ENCODE data around the gene PRDM15. TPM values are rescaled to one million over a fixed set of nuclear protein-coding genes. Genes with fewer than 3 reads are reported as not detected.

Gene PRDM15, protein sequence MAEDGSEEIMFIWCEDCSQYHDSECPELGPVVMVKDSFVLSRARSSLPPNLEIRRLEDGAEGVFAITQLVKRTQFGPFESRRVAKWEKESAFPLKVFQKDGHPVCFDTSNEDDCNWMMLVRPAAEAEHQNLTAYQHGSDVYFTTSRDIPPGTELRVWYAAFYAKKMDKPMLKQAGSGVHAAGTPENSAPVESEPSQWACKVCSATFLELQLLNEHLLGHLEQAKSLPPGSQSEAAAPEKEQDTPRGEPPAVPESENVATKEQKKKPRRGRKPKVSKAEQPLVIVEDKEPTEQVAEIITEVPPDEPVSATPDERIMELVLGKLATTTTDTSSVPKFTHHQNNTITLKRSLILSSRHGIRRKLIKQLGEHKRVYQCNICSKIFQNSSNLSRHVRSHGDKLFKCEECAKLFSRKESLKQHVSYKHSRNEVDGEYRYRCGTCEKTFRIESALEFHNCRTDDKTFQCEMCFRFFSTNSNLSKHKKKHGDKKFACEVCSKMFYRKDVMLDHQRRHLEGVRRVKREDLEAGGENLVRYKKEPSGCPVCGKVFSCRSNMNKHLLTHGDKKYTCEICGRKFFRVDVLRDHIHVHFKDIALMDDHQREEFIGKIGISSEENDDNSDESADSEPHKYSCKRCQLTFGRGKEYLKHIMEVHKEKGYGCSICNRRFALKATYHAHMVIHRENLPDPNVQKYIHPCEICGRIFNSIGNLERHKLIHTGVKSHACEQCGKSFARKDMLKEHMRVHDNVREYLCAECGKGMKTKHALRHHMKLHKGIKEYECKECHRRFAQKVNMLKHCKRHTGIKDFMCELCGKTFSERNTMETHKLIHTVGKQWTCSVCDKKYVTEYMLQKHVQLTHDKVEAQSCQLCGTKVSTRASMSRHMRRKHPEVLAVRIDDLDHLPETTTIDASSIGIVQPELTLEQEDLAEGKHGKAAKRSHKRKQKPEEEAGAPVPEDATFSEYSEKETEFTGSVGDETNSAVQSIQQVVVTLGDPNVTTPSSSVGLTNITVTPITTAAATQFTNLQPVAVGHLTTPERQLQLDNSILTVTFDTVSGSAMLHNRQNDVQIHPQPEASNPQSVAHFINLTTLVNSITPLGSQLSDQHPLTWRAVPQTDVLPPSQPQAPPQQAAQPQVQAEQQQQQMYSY
- total RNA-seq (2014; rRNA removed; shearing (Covaris generic)) = 2.8 and 5.4 TPM in 2 replicates

DNA sequence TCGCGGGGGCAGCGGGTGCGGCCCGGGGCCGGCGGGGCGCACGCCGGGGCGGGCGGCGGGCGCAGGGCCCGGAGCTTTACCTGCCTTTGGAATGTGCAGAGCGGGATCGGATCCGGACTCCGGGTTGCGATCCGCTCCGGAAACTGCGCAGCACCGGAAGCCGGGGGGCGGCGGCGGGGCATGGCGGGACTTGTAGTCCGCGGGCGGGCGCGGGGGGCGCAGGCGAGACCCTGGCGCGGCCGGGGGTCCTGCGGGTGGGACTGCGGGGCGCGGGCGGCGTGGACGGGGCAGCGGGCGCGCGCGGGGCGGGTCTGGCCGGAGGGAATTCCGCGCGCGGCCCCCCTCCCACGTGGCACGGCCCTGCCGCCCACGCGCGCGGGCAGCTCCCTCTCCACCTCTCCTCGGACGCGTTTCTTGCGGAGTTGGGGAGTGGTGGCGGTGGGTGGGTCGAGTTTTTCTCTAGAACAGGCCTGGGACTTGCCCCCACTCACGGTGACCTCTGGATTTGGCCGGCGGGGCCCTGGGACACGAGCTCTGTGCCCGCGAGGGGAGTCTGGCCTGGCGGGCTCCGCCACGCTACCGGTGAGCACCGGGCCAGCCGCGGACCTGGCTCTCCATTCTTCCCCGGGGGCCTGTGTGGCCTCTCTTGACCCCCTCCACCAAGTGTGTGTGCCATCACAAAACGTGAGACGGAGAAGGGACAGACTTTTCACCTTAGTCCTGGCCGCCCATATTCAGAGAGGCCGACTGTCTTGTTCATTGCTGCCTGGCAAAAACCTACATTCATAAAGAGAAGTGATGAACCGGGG is at the start of gene PRDM15:
TSS of gene PRDM15 (minus strand) at position 155 of the 809 bp plus-strand sequence. CDS start 18,981 bp downstream, outside the sequence.
- peak; percentile 65 for DNase-seq (ENCODE audit: low spot score)
- in situ Hi-C loops (cut with HindIII; ENCODE audit: low sequenced_read_pairs) = no loop called here

GRCh38 chr21:41928621-41929220 is 49.6 kb upstream of the PRDM15 start:
- DNase-seq (ENCODE audit: low spot score) = no peak
- in situ Hi-C loops (cut with HindIII; ENCODE audit: low sequenced_read_pairs) = no loop called here

DNA sequence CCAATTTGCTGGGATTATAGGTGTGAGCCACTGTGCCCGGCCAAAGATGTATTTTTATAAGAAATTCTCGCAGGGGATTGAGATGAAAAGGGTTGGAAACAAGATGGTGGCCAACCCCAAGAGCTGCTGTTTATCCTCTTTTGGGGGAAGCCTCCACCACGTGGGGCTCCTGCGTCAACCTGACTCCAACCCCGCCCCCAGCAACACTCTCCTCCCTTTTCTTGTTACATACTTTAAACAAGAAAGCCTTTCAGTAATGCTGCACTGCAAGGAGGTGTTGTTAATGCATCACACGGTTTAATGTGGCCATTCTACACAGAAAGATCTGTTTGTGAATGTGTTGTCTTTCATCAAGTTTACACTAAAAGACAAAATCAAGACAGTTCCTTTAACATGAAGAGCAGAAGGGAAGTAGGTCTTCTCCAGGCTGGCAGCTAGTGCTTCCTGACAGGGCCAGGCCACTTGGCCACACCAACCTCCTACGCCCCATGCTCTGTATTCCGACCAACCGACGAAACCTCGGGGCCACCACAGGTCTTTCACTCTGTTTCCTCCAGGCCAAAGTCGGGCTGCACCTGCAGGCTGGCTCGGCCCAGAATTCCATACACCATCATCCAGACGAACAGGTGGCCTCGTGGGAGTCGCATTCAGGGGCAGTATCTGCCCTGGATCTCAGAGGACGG is 48.7 kb upstream of the PRDM15 start:
- DNase-seq (ENCODE audit: low spot score) = no peak
- in situ Hi-C loops (cut with HindIII; ENCODE audit: low sequenced_read_pairs) = no loop called here

- no peak for DNase-seq (ENCODE audit: low spot score)
- in situ Hi-C loops (cut with HindIII; ENCODE audit: low sequenced_read_pairs) = no loop called here
Measured at GRCh38 chr21:41926807-41927171, 47.6 kb upstream of the PRDM15 start.

GRCh38 chr21:41926117-41926806 is 47.1 kb upstream of the PRDM15 start:
- DNase-seq (ENCODE audit: low spot score) = peak; percentile 4
- in situ Hi-C loops (cut with HindIII; ENCODE audit: low sequenced_read_pairs) = no loop called here

- in situ Hi-C loops (cut with HindIII; ENCODE audit: low sequenced_read_pairs) = no loop called here
- DNase-seq (ENCODE audit: low spot score) = no peak
Measured at GRCh38 chr21:41925767-41926116, 46.6 kb upstream of the PRDM15 start.

DNA sequence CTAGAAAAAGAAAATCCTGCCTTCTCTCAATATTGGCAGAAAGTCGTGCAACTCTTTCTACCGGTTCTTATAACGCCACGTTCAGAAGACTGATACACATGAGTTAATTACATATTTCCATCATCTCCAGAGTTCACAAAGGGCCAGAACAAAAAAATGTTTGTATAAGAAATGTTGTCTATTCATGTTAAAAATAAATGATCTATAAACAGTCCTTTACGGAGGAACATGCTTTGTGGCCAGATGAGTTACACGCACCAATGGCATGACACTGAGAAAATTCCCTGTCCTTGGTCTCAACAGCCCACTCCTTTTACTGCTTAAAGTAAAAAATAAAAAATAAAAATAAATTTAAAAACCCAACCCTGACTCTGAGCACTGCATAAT is 45.2 kb upstream of the PRDM15 start:
- no peak for DNase-seq (ENCODE audit: low spot score)
- in situ Hi-C loops (cut with HindIII; ENCODE audit: low sequenced_read_pairs) = no loop called here

GRCh38 chr21:41923631-41924367 is 44.7 kb upstream of the PRDM15 start:
- DNase-seq (ENCODE audit: low spot score) = no peak
- in situ Hi-C loops (cut with HindIII; ENCODE audit: low sequenced_read_pairs) = no loop called here

- no peak for DNase-seq (ENCODE audit: low spot score)
- in situ Hi-C loops (cut with HindIII; ENCODE audit: low sequenced_read_pairs) = no loop called here
Measured at GRCh38 chr21:41923186-41923585, 44.0 kb upstream of the PRDM15 start.

GRCh38 chr21:41921021-41921420 is 41.9 kb upstream of the PRDM15 start:
- in situ Hi-C loops (cut with HindIII; ENCODE audit: low sequenced_read_pairs) = no loop called here
- no peak for DNase-seq (ENCODE audit: low spot score)

- in situ Hi-C loops (cut with HindIII; ENCODE audit: low sequenced_read_pairs) = no loop called here
- no peak for DNase-seq (ENCODE audit: low spot score)
Measured at GRCh38 chr21:41920476-41920875, 41.3 kb upstream of the PRDM15 start.

GRCh38 chr21:41919666-41920398 is 40.7 kb upstream of the PRDM15 start:
- in situ Hi-C loops (cut with HindIII; ENCODE audit: low sequenced_read_pairs) = no loop called here

GRCh38 chr21:41918561-41919358 is 39.6 kb upstream of the PRDM15 start:
- DNase-seq (ENCODE audit: low spot score) = no peak
- in situ Hi-C loops (cut with HindIII; ENCODE audit: low sequenced_read_pairs) = no loop called here

More at GRCh38 chr21:41919666-41920398, 40.7 kb upstream of the PRDM15 start:
- no peak for DNase-seq (ENCODE audit: low spot score)

- DNase-seq (ENCODE audit: low spot score) = no peak
- in situ Hi-C loops (cut with HindIII; ENCODE audit: low sequenced_read_pairs) = no loop called here
Measured at GRCh38 chr21:41917531-41917930, 38.4 kb upstream of the PRDM15 start.

- in situ Hi-C loops (cut with HindIII; ENCODE audit: low sequenced_read_pairs) = no loop called here
- no peak for DNase-seq (ENCODE audit: low spot score)
Measured at GRCh38 chr21:41916888-41917433, 37.8 kb upstream of the PRDM15 start.
